K562 (cell line): ENCODE measurements around the gene NAA50. TPM values are rescaled to one million over a fixed set of nuclear protein-coding genes. Genes with fewer than 3 reads are reported as not detected.
A peak's percentile ranks its signal among the peaks of the same experiment; 100 is the strongest.

Experiments used
- CEBPB ChIP-seq: fragments of 450-650 bp; IDR thresholded peaks from 2 replicates; pipeline ENCODE4 v1.6.1; 2016; ENCODE audit warnings: missing genetic modification characterization, missing compliant biosample characterization
- LEF1 ChIP-seq: fragments of 450-650 bp; IDR thresholded peaks from 2 replicates; pipeline ENCODE4 v1.6.1; 2016; ENCODE audit warnings: mild to moderate bottlenecking
- polyA plus RNA-seq, 8 experiments: library from polyadenylated mRNA; depleted of rRNA in 4 of 8; stranded (reverse) in 5 of 8; unstranded in 3 of 8; fragments of >200 nt; fragmentation: Nextera tagmentation in 2 of 8; fragmentation: Illumina TruSeq in 1 of 8; extraction: Ambion mirVana in 2 of 8; extraction: Trizol in 1 of 8; gene quantifications; 2 replicates each; pipeline versions ENCODE4 v1.2.1 to v1.2.3, GENCODE V29; 2011 to 2014; ENCODE audit warnings: inconsistent platforms in 1 of 8, missing spikeins in 1 of 8
- total RNA-seq, 7 experiments: library from RNA; depleted of rRNA in 6 of 7; stranded (reverse); fragments of >200 nt in 6 of 7; fragmentation: Illumina TruSeq in 2 of 7; extraction: Trizol in 2 of 7; gene quantifications; 2 replicates each; pipeline versions ENCODE4 v1.2.1 to v1.2.3, GENCODE V29; 2011 to 2021; ENCODE audit warnings: low replicate concordance in 1 of 7
- TF ChIP-seq, protein P1 (sequence below): sonication (generic); IDR thresholded peaks from 2 replicates; pipeline ENCODE4 v1.6.1; 2016
- TF ChIP-seq, protein P2 (sequence below): fragments of 450-650 bp; IDR thresholded peaks from 2 replicates; pipeline ENCODE4 v1.6.1; 2016; ENCODE audit warnings: mild to moderate bottlenecking, moderate library complexity
- TF ChIP-seq, protein P3 (sequence below), 2 experiments: fragments of 450-650 bp; formaldehyde crosslinking in 1 of 2; IDR thresholded peaks; 2 replicates each; pipeline versions ENCODE4 v1.4.0 to v1.6.1; 2014 to 2020; ENCODE audit warnings: mild to moderate bottlenecking in 2 of 2, borderline replicate concordance in 1 of 2, low read depth in 1 of 2

The NAA50 gene
- total and polyA plus RNA-seq, 9 of the 15 experiments (the other 6 are each of a cell fraction or from before 2014, with no cell fraction given) = 40.0 to 301 (median 112) TPM

DNA sequence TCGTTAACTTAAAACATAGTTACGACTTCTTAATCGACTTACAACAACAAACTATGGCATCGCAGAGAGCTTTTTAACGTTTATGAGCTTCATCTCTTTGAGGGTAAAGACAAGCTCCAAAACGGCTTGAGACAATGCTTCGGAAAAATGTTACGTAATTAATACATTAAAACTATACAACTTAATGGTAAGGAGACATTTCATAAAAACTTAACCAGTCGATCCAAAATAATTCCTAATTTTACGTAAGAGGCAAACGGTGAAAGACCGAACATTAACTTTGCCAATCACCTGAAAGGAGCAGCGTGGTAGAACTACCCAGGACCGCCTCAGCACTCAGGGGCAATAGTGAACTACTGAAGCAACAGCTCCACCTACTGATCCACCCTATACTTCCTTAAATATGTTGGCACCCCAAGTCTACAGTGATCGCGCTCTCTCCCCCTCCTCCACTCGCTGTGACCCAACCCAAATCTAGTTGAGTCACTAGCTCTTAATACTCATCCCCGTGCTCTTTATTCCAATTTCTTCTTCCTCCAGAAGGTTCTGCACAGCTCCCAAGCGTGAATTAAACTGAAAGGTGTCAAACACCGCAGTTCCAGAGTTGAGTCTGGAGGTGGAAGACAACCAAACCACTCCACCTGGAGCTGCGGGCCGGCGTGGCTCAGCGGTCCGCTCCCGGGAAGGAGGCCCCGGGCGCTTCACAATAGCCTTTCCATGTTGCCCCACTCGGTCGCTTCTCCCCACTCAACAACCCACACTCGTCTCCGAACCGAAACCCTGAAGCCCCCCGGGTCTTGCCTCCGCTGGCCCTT, 901 bp downstream of the NAA50 start (continued):
- TF ChIP-seq, protein P1, sequence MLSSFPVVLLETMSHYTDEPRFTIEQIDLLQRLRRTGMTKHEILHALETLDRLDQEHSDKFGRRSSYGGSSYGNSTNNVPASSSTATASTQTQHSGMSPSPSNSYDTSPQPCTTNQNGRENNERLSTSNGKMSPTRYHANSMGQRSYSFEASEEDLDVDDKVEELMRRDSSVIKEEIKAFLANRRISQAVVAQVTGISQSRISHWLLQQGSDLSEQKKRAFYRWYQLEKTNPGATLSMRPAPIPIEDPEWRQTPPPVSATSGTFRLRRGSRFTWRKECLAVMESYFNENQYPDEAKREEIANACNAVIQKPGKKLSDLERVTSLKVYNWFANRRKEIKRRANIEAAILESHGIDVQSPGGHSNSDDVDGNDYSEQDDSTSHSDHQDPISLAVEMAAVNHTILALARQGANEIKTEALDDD = peak; percentile 66; the same call in 1 of the 2 replicates
- TF ChIP-seq, protein P2, sequence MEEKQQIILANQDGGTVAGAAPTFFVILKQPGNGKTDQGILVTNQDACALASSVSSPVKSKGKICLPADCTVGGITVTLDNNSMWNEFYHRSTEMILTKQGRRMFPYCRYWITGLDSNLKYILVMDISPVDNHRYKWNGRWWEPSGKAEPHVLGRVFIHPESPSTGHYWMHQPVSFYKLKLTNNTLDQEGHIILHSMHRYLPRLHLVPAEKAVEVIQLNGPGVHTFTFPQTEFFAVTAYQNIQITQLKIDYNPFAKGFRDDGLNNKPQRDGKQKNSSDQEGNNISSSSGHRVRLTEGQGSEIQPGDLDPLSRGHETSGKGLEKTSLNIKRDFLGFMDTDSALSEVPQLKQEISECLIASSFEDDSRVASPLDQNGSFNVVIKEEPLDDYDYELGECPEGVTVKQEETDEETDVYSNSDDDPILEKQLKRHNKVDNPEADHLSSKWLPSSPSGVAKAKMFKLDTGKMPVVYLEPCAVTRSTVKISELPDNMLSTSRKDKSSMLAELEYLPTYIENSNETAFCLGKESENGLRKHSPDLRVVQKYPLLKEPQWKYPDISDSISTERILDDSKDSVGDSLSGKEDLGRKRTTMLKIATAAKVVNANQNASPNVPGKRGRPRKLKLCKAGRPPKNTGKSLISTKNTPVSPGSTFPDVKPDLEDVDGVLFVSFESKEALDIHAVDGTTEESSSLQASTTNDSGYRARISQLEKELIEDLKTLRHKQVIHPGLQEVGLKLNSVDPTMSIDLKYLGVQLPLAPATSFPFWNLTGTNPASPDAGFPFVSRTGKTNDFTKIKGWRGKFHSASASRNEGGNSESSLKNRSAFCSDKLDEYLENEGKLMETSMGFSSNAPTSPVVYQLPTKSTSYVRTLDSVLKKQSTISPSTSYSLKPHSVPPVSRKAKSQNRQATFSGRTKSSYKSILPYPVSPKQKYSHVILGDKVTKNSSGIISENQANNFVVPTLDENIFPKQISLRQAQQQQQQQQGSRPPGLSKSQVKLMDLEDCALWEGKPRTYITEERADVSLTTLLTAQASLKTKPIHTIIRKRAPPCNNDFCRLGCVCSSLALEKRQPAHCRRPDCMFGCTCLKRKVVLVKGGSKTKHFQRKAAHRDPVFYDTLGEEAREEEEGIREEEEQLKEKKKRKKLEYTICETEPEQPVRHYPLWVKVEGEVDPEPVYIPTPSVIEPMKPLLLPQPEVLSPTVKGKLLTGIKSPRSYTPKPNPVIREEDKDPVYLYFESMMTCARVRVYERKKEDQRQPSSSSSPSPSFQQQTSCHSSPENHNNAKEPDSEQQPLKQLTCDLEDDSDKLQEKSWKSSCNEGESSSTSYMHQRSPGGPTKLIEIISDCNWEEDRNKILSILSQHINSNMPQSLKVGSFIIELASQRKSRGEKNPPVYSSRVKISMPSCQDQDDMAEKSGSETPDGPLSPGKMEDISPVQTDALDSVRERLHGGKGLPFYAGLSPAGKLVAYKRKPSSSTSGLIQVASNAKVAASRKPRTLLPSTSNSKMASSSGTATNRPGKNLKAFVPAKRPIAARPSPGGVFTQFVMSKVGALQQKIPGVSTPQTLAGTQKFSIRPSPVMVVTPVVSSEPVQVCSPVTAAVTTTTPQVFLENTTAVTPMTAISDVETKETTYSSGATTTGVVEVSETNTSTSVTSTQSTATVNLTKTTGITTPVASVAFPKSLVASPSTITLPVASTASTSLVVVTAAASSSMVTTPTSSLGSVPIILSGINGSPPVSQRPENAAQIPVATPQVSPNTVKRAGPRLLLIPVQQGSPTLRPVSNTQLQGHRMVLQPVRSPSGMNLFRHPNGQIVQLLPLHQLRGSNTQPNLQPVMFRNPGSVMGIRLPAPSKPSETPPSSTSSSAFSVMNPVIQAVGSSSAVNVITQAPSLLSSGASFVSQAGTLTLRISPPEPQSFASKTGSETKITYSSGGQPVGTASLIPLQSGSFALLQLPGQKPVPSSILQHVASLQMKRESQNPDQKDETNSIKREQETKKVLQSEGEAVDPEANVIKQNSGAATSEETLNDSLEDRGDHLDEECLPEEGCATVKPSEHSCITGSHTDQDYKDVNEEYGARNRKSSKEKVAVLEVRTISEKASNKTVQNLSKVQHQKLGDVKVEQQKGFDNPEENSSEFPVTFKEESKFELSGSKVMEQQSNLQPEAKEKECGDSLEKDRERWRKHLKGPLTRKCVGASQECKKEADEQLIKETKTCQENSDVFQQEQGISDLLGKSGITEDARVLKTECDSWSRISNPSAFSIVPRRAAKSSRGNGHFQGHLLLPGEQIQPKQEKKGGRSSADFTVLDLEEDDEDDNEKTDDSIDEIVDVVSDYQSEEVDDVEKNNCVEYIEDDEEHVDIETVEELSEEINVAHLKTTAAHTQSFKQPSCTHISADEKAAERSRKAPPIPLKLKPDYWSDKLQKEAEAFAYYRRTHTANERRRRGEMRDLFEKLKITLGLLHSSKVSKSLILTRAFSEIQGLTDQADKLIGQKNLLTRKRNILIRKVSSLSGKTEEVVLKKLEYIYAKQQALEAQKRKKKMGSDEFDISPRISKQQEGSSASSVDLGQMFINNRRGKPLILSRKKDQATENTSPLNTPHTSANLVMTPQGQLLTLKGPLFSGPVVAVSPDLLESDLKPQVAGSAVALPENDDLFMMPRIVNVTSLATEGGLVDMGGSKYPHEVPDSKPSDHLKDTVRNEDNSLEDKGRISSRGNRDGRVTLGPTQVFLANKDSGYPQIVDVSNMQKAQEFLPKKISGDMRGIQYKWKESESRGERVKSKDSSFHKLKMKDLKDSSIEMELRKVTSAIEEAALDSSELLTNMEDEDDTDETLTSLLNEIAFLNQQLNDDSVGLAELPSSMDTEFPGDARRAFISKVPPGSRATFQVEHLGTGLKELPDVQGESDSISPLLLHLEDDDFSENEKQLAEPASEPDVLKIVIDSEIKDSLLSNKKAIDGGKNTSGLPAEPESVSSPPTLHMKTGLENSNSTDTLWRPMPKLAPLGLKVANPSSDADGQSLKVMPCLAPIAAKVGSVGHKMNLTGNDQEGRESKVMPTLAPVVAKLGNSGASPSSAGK = no peak
- TF ChIP-seq CEBPB (tag) (peak; percentile 62), LEF1 (no peak)
- TF ChIP-seq, protein P3, sequence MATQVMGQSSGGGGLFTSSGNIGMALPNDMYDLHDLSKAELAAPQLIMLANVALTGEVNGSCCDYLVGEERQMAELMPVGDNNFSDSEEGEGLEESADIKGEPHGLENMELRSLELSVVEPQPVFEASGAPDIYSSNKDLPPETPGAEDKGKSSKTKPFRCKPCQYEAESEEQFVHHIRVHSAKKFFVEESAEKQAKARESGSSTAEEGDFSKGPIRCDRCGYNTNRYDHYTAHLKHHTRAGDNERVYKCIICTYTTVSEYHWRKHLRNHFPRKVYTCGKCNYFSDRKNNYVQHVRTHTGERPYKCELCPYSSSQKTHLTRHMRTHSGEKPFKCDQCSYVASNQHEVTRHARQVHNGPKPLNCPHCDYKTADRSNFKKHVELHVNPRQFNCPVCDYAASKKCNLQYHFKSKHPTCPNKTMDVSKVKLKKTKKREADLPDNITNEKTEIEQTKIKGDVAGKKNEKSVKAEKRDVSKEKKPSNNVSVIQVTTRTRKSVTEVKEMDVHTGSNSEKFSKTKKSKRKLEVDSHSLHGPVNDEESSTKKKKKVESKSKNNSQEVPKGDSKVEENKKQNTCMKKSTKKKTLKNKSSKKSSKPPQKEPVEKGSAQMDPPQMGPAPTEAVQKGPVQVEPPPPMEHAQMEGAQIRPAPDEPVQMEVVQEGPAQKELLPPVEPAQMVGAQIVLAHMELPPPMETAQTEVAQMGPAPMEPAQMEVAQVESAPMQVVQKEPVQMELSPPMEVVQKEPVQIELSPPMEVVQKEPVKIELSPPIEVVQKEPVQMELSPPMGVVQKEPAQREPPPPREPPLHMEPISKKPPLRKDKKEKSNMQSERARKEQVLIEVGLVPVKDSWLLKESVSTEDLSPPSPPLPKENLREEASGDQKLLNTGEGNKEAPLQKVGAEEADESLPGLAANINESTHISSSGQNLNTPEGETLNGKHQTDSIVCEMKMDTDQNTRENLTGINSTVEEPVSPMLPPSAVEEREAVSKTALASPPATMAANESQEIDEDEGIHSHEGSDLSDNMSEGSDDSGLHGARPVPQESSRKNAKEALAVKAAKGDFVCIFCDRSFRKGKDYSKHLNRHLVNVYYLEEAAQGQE (IDR thresholded peaks at IDR 0.05; ENCODE audit: borderline replicate concordance) = peak; percentile 31; the same call in 1 of the 2 replicates
- TF ChIP-seq, protein P3 (CRISPR knock-in tag; IDR thresholded peaks at IDR 0.05; ENCODE audit: low read depth) = no peak
